Germinal center (tissue), 1 donor: ENCODE data around the gene KRTAP20-2.

Experiments used
- DNase-seq: peaks from one replicate; pipeline ENCODE4 v3.0.0; 2012; ENCODE audit warnings: mixed read lengths, low spot score

The KRTAP20-2 gene

GRCh38 chr21:30634906-30635305 lies at the start of gene KRTAP20-2:
Gene KRTAP20-2, plus strand, starts transcription at chr21:30635206. Its CDS starts 58 bp downstream, at chr21:30635264.
- no peak for DNase-seq

GRCh38 chr21:30590297-30590696 lies 44.7 kb upstream of the KRTAP20-2 start, which contains the start of gene KRTAP22-2:
Gene KRTAP22-2, minus strand, starts transcription at chr21:30590397.
- no peak for DNase-seq

DNA sequence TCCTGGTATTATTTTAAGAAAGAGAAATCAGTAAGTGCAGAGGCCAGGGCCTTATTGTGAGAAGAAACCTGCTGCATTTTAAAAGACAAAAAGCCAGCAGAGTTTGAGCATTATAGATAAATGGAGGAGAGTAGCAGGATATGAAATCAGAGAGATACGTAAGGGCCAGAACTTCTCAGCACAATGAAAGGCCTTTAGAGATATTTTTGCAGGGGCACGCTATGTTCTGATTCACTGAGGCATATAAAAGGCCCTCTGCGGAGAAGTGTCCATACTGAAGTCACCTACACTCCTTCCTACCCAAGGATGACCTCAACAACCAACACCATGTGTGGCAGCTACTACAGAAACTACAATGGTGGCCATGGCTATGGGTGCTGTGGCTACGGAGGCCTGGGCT lies 42.9 kb upstream of the KRTAP20-2 start, which contains the start of gene KRTAP6-3:
Gene KRTAP6-3, plus strand, starts transcription at position 301 of the 400 bp plus-strand sequence. Its CDS starts 6 bp downstream, at position 307.
- DNase-seq = no peak

DNA sequence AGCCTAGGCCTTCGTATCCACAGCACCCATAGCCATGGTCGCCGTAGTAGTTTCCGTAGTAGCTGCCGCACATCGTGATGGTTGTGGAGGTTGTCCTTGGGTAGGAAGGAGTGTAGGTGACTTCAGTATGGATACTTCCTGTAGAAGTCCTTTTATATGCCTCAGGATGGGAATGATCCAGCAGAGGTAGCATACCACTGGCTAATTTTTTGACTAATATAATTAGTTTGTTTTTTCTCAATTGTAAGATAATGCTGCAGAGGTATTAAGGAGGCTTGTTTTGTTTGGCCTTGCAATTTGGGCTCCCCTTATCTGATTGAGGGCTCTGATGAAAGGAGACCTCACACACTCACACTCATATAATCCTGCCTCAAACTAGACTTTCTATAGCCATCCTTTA lies 36.2 kb upstream of the KRTAP20-2 start, which contains the start of gene KRTAP6-2:
Gene KRTAP6-2, minus strand, starts transcription at position 101 of the 400 bp plus-strand sequence. Its CDS starts 28 bp downstream, at position 73.
- DNase-seq = no peak

DNA sequence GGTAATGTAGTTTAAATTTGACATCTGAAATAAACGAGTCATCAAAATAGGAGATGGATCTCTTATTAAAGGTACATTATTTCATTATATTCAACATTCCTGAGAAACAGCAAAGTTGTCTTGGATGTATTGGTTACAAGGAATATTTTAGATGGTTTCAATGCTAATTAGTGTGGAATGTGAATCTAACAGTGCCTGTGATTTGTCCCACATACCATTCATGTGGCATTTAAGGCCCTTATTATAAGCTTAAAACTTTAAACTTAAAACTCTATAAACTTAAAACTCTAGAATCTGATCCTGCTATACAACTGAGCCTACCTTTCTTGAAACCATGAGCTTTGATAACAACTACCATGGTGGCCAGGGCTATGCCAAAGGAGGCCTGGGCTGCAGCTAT lies 34.2 kb upstream of the KRTAP20-2 start, which contains the start of gene KRTAP22-1:
Gene KRTAP22-1, plus strand, starts transcription at position 301 of the 400 bp plus-strand sequence.
- DNase-seq = no peak

DNA sequence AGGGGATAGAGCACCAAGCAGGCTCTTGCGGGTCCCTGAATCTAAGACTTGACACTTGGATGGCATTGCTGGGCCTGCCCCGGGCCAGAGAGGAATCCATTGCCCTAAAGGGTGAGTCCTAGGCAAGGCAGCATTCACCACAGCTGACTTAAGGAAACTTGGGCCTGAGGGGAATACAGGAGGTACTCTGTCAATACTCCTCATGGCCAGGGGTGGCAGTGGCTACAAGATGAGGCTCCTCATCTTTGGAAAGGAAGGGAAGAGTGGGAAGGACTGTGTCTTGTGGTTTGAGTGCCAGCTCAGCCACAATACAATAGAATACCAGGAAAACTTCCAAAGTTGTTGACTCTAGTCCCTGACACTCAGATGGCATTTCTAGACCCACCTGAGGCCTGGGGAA lies 29.0 kb upstream of the KRTAP20-2 start:
- no peak for DNase-seq

- DNase-seq = no peak
Observed at GRCh38 chr21:30612132-30612531, 22.9 kb upstream of the KRTAP20-2 start.

DNA sequence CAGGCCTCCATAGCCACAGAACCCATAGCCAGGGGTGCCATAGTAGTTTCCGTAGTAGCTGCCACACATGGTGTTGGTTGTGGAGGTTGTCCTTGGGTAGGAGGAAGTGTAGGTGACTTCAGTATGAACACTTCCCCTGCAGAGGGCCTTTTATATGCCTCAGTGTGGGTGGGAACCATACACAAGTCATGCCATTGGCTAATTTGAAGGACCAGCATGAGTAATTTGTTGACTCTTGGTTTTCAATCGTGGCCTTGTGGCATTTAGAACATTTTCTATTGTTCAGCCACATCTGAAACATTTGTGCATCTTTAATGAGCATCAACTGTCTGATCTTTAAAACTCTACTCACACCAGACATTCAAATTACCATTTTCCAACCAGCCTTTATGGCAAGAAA lies 21.2 kb upstream of the KRTAP20-2 start, which contains the start of gene KRTAP6-1:
Gene KRTAP6-1, minus strand, starts transcription at position 95 of the 400 bp plus-strand sequence. Its CDS starts 26 bp downstream, at position 69.
- DNase-seq = no peak

DNA sequence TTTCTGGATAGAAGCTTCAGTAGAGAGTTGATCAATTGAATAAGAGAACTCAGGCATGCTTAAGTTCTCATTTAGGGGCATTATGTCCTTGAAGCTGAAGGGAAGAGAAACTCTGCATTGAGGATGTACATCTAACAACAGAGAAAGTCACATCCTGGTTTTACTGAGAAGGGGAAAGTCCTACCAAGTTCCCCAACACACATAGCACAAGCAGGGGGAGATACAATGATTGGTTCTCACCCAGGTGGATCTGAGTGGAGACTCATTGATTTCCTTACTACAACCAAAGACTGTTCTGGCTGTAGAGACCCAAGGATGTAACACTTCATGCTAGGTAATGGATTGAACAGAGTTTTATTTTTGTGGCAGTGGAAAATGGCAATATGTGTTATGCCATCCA lies 19.8 kb upstream of the KRTAP20-2 start:
- DNase-seq = no peak

GRCh38 chr21:30616125-30616524 lies 18.9 kb upstream of the KRTAP20-2 start, which contains the start of gene KRTAP20-1:
Gene KRTAP20-1, plus strand, starts transcription at chr21:30616425. Its CDS starts 30 bp downstream, at chr21:30616455.
- DNase-seq = no peak

- DNase-seq = no peak
Observed at GRCh38 chr21:30620080-30620479, 14.9 kb upstream of the KRTAP20-2 start.

DNA sequence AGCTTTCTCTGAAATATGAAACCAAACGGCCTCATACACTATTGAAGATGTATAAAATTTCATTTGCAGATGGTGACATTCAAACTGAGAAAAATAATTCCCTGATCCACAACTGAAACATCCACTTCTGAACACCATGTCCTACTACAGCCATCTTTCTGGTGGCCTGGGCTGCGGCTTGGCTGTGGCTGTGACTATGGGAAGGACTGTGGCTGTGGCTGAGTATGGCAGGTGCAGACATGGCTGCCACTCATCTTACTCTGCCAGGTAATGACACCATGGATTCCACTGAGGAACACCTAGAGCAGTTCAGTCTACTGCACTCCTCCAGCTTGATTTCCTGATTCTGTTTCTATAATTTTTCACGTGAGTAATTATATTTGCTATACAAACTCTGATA lies 14.5 kb upstream of the KRTAP20-2 start, which contains the start of gene KRTAP20-4:
Gene KRTAP20-4, plus strand, starts transcription at position 106 of the 400 bp plus-strand sequence.
- no peak for DNase-seq

- DNase-seq = no peak
Observed at GRCh38 chr21:30623362-30623761, 11.6 kb upstream of the KRTAP20-2 start.

DNA sequence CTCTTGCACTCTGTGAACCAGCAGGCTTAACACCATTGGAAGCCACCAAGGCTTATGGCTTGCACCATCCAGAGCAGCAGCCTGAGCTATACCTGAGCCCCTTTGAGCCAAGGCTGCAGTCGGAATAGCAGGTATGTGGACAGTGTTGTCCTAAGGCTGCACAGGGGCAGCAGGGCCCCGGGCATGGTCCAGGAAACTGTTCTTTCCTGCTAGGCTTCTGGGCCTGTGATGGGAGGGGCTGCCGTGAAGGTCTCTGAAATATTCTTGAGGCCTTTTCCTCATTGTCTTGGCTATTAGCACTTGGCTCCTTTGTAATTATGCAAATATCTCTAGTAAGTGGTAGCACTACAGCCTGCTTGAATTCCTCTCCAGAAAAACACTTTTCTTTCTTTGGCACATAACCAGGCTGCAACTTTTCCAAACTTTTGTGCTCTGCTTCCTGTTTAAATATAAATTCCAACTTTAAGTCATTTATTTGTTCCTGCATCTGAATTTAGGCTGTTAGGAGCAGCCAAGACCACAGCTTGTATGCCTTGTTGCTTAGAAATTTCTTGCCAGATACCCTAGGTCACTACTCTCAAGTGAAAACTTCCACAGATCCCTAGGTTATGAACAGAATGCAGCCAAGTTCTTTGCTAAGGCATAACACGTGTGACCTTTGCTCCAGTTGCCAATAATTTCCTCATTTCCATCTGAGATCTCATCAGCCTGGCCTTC lies 9.4 kb upstream of the KRTAP20-2 start:
- DNase-seq = no peak

DNA sequence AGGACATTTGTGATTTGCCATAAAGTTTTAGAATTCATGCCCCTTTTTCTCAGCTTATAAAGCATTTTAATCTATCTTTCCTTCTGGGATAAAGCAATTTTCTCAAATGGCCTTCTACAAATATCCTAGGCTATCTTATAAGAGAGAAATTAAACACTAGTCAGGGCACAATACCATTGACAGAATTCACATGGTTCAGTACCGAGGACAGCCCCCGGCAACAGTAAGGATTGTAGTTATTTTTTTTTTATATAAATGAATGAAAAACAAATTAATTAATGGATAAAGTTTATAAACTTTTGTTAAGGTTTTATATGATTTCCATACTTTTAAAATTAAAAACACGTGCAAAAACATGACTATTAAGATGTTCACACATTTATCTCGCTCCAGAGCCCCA lies 6.9 kb upstream of the KRTAP20-2 start:
- no peak for DNase-seq

GRCh38 chr21:30629200-30629599 lies 5.8 kb upstream of the KRTAP20-2 start:
- DNase-seq = no peak

GRCh38 chr21:30638686-30639085 lies 3.7 kb downstream of the KRTAP20-2 start:
- DNase-seq = no peak

DNA sequence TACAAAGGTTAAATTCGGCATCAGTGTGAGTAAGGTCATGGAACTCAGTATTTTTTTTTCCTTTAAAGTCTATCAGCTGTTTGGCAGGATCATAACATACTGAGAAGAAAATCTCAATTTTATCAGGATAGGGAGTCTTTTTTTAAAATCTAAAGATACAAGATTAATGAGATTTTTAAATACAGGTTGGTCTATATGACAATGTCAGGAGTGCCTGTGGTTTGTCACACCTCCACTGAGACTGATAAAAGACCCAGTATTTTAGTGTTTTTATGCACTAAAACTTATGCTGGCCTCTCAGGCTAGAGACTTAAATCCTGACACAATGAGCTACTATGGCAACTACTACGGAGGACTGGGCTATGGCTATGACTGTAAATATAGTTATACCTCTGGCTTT lies 7.6 kb downstream of the KRTAP20-2 start, which contains the start of gene KRTAP20-3:
Gene KRTAP20-3, plus strand, starts transcription at position 301 of the 400 bp plus-strand sequence.
- no peak for DNase-seq

GRCh38 chr21:30646904-30647414 lies 12.0 kb downstream of the KRTAP20-2 start:
- DNase-seq = no peak

DNA sequence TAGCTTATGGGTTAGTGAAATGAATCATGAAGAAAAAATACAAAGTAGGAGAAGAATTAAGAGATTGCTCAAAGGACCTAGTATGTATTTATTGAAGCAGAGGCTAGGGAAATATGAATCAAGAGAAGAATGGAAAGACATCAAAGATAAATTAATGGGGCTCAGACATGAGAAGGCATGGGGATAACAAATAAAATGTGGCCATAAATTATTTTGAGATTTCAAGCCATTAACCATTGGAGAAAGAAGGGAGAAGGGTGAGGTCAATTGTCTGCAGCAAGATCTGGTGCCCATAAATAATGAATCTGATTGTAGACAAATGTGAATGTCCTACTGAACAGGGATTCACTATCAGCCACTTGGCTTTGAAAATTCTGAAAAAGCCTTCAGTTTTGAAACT lies 17.9 kb downstream of the KRTAP20-2 start:
- DNase-seq = no peak

GRCh38 chr21:30668776-30669175 lies 33.8 kb downstream of the KRTAP20-2 start:
- no peak for DNase-seq

- DNase-seq = no peak
Observed at GRCh38 chr21:30672985-30673650, 38.1 kb downstream of the KRTAP20-2 start.
